Stimulated activated CD4-positive, alpha-beta T cell treated with anti-CD3 and anti-CD28 coated beads, Interleukin-4, amount 100 ng/mL, for 48 hours (primary cell): ENCODE data around the gene KLHL21.
"Not testable (repeated sequence)": the region's sequence is repeated elsewhere in the genome, so short reads cannot be mapped to it uniquely, and the experiment has no call there.

Experiments
- DNase-seq, 2 donors: peaks; one replicate each; pipeline ENCODE4 v3.0.0-alpha.2; 2020; ENCODE audit warnings: low read depth in 2 of 2

Gene KLHL21

DNA sequence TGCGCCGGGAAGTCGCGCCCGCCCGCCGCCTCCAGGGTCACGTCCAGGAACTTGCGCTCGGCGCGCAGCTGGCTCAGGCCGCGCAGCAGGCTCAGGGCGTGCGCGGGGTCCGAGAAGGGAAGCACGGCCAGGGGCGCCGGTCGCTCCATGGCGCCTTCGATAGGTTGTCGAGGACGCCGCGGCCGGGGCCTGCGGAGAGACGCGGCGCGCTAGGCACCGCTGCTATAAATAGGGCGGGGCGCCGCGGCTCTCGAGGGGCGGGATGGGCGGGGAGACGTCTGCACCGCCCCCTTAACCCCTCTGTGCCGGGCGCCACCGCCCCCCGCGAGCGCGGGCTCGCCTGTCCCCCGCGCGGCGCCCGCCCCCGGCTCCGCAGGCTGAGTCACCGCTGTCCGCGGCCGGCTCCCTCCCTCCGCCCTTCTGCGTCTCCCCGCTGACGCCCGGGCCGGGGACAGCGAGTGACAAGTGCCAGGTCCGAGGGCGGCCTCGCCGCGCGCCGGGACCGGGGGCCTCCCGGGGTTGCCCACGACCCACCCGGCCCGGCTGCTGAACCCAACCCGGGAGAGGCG lies at the start of gene KLHL21:
Gene KLHL21 (minus strand): TSS at position 201 of the 569 bp plus-strand sequence. CDS start 52 bp downstream, at position 149.
- DNase-seq = peak; percentile 75 to 87

DNA sequence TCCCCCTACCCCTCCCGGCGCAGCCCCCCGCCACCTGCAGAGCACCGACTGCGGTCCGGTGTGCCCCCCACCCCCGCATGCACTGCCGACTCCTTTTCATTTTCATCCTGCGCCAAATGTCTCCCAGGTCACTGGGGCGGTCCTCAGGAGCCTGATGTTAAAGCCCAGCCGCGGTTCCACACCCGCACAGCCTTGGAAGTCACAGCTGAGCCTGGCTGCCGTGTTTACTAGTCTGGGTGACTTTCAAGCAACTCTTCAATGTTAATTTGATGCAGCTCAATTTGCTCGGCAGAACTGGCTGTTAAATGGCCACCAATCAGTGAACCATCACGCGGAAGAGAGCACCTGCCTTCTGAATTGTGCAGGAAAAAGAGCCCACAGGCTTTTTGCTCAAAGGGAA lies 49.2 kb upstream of the KLHL21 start:
- no peak for DNase-seq

DNA sequence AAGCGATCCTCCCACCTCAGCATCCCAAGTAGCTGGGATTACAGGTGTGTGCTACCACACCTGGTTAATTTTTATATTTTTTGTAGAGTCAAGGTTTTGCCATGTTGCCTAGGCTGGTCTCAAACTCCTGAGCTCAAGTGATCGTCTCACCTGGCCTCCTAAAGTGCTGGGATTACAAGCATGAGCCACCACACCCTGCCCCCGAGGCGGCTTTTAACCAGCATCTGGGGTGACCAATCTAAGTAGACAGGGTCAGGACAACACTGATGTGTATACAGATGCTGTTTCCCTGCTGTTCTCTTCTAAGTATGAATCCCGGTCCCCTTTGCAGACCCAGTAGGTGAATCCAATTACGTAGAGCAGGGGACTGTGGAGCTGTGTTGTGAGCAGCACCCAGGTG lies 45.9 kb upstream of the KLHL21 start:
- no peak for DNase-seq

DNA sequence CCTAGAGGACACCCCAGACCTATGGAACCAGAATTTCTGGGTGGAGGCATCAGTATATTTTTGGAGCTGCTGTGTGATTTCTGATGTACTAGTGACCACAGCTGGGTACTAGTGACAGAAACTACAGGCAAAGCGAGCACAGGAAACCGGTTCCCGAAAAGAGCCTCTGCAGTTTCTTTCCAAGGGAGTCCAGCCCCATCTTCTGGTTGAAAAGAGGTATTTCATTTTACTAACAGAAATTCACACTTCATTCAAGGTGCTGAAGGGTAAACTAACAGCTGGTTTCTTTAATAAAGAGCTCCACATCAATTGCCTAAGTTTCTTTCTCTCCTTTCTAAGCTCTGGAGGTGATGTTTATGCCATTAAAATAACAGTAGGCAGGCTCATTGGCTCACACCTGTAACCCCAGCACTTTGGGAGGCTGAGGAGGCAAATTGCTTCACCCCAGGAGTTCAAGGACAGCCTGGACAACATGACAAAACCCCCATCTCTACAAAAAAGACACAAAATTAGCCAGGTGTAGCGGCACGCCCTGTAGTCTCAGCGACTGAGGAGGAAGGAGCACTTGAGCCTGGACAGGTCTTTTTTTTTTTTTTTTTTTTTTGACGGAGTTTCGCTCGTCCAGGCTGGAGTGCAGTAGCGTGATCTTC lies 44.0 kb upstream of the KLHL21 start:
- DNase-seq = no peak

DNA sequence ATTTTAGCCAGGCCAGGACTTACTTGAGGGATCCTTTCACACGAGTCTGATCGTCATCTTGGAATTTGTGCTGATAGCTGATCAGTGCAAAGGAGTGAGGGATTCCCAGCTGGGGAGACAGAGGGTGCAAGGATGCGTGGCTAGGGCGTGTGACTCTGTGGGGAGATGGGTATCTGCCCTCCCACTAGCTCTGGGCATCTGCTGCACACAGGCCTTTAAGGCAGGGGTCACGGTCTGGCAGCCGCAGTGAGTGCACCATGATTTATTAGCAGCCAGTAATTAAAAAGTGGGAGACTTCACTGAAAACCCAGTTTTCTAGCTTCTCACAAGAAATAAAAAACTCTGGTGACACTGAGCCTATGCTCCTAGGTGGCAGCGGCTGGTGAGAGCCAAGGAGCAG lies 42.3 kb upstream of the KLHL21 start:
- no peak for DNase-seq

GRCh38 chr1:6640867-6641266 lies 38.2 kb upstream of the KLHL21 start:
- not testable (repeated sequence) for DNase-seq

DNA sequence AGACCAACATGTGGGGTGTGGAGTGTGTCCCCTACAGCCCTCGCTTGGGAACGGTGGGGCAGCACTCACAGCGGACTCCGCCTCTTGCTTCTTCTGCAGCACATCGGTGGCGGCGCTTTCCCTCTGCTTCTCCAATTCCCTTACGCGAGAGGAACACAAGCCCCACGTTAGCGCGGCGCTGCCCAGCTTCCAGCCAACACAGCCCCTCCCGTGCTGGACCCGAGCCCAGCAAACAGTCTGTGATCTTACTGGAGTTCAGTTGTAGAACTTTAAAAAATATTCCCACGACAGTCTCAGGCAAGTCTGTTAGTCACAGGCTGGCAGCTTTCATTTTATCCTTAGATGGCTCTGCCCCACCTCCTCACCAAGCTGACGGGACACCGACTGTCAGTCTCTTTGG lies 35.6 kb upstream of the KLHL21 start:
- no peak for DNase-seq

DNA sequence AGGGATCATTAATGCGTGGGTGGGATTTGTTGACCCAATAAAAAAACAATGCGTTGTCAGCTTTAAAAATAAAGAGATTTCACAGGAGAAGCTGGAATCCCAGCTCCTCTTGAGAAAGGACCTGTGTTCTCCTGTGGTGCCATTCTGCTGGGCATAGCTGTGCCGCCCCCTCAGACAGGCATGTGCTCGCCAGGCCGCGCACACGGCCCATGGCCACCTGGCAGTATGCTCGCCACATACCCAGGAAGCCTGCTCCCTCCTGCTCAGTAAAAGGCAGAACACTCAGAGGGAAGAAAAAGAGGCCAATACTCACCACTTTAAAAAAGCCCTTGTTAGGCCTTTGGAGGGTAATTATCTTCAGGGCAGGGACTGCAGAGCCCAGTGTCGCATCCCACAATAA lies 35.1 kb upstream of the KLHL21 start:
- DNase-seq = no peak

DNA sequence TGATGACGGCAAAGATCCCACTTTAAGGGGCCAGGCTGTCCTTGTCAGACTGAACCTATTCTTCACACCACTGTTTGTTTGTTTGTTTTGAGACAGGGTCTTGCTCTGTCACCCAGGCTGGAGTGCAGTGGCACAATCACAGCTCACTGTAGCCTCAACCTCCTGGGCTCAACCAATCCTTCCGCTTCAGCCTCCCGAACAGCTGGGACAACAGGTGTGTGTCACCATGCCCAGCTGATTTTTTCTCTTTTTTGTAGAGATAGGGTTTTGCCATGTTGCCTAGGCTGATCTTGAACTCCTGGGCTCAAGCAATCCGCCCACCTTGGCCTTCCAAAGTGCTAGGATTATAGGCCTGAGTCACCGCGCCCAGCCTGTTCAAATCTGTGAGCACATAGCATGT lies 34.1 kb upstream of the KLHL21 start:
- not testable (repeated sequence) for DNase-seq

DNA sequence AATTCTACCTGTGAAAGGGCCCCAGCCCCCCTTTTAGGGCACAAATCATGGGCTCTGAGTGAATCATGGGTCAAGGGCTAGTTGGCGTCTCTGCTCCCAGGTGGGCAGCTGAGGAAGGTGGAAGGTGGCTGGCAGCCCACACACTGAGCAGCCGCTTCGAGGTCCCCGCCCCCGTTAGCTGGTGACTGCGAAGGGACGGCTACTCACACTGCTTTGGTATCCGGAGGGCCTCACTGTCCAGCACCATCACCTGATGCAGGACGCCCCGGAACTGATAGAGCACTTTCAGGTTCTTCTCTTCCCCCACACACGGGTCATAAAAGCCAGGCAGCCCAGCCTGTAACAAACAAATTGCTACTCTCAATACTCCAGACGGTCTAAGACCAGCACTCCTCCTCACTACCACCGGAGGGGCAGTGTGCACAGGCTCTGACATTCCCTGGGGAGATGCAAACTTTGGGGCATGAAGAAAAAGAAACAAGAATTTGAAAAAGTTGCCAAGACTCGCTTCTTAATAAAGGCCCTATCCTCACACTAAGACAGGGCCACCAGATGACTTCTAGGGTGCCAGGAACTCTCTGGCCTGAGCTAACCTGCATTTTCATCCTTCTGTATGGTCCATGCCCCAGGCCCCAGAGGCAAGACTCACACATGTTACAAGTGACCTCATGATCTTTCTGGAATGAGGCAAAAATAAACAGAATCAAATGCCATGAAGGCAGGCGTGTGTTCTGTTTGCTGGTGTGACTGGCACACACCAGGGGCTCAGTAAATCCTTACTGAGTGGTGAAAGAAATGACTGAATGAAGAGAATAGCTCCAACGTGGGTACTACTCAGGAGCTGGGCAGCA lies 33.5 kb upstream of the KLHL21 start:
- no peak for DNase-seq

- no peak for DNase-seq
Observed at GRCh38 chr1:6635161-6635909, 32.7 kb upstream of the KLHL21 start.

GRCh38 chr1:6634371-6635052 lies 31.8 kb upstream of the KLHL21 start:
- DNase-seq = peak; percentile 29

GRCh38 chr1:6632588-6633514 lies 30.2 kb upstream of the KLHL21 start:
- DNase-seq = no peak

DNA sequence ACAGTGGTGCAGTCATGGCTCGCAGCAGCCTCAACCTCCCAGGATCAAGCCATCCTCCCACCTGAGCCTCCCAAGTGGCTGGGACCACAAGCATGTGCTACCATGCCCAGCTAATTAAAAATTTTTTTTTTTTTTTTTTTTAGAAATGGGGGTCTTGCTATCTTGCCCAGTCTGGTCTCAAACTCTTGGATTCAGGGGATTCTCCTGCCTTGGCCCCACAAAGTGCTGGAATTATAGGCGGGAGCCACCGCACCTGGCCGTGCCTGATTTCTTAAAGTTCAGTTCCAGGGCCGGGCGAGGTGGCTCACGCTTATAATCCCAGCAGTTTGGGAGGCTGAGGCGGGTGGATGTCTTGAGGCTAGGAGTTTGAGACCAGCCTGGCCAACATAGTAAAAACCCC lies 28.4 kb upstream of the KLHL21 start:
- DNase-seq = no peak

GRCh38 chr1:6630027-6630426 lies 27.4 kb upstream of the KLHL21 start:
- DNase-seq = no peak

GRCh38 chr1:6628971-6629479 lies 26.4 kb upstream of the KLHL21 start:
- DNase-seq = no peak

DNA sequence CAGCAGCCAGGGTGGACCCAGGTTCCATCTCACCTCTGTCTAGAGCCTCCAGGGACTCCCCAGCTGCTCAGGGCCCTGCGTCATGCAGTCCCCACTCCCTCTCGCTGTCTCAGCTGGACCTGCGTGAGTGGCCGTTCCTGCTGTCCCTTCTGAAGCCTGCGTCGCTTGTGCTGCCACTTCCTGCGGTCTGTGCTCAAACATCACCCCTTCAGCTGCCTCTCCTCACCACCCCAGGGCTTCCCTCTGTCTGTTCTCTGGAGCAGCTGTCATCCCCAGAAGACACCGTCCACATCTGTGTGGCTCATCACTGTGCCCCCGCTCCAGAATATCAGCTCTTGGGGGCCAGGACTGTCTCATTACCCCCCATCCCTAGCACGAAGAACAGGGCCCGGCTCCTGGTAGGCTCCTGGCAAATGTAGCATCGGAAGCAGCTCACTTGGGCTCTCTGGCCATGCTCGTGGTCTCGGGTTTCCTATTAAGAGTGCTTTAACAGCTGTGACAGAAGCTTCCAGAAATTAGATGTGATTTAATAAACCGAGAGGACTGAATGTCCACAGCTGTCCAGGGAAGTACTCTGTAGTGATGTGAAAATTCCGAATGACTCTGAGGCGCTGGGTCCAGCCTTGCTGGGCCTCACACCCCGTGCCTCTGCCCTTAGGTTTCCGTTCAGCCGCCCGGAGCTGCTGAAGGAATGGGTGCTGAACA lies 25.3 kb upstream of the KLHL21 start:
- DNase-seq = no peak

DNA sequence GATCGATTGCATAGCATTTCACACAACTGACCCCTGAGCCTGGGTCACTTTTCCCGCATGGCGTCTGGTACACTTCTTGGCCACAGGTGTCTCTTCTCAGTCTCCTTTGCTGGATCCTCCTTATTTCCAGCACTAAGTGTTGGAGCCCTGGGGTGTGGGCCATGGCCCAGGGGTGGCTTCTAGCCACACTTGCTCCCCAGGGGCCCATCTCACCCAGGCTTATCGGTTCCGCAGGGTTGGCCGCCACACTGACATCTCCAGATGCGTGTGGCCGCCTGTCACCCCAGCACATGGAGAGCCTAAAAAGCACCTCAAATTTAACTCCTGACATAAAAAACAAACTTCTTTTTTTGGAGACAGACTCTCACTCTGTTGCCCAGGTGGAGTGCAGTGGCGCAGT lies 24.4 kb upstream of the KLHL21 start:
- DNase-seq = no peak

GRCh38 chr1:6625584-6626149 lies 23.0 kb upstream of the KLHL21 start:
- DNase-seq = peak in 1 of 2 donors; percentile 20
